ENCODE data around the gene ADAMTS12. TPM values are rescaled to one million over a fixed set of nuclear protein-coding genes. Genes with fewer than 3 reads are reported as not detected.

The ADAMTS12 gene
- total RNA-seq, 1 experiment from 2014 or later: 0.05 TPM

DNA sequence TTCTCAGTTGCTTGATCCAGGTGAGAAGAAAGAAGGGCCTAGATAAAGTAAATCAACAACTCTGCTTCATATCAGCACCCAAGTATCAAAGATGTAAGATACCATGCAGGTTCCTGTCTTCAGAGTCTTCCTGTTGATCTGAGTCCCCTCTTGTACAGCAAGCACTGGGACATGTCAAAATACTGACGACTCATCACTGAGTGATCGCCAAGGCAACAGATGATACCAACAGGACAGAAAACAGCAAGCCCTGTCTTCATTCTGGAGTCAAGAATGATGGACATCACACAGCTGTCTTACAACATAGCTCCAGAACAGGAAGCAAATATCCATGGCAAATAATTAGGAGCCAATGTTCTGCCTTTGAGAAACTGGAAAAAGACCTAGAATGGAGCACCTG is 367.3 kb downstream of the ADAMTS12 start:
- ChIA-PET POLR2A (no interaction called here), CTCF (no interaction called here), RAD21 (ENCODE audit: low non-redundant PET in 1 of 2, low total read pairs in 2 of 2, uncharacterized antibody in 2 of 2, unreplicated experiment in 2 of 2) (no interaction called here)
- Histone ChIP-seq H3K27me3 (ENCODE audit: insufficient read depth, low read length) (no peaks in the 10 kb centered on the region), H3K9ac (ENCODE audit: low read length) (no peak overlapping the region), H3K4me2 (ENCODE audit: low read length) (no peak overlapping the region), H2AFZ (ENCODE audit: low read depth, low read length, poor library complexity, severe bottlenecking) (no peak overlapping the region), H3K9me2 (ENCODE audit: insufficient read depth) (no peaks in the 10 kb centered on the region), H3K4me1 (ENCODE audit: control insufficient read depth in 1 of 2, insufficient read depth in 2 of 2, low read length in 2 of 2) (no peaks in the 10 kb centered on the region), H3K36me3 (ENCODE audit: control insufficient read depth in 1 of 2, insufficient read depth in 2 of 2, low read length in 2 of 2) (no peaks in the 10 kb centered on the region), H3K27ac (ENCODE audit: low read depth, low read length) (no peak overlapping the region), H4K20me1 (ENCODE audit: insufficient read depth) (no peaks in the 10 kb centered on the region), H3K9me3 (ENCODE audit: control insufficient read depth in 1 of 2, insufficient read depth in 1 of 2, low read depth in 1 of 2, low read length in 2 of 2) (no peaks in the 10 kb centered on the region), H3K4me3 (replicated peaks in 1 of 2; ENCODE audit: low read depth in 1 of 2, low read length in 2 of 2) (no peak overlapping the region), H3K79me2 (ENCODE audit: insufficient read depth, low read length) (no peaks in the 10 kb centered on the region)
- intact Hi-C loops (cut with micrococcal nuclease): no loop called here
- ATAC-seq (no peak), DNase-seq (ENCODE audit: low read depth, low spot score) (no peak)
- BruUV-seq (replicated peaks): no TSS peak
- TF ChIP-seq EZH2 (IDR thresholded peaks at IDR 0.05) (no peak), CEBPB (IDR thresholded peaks at IDR 0.05; ENCODE audit: low read depth) (no peak), RAD21 (IDR thresholded peaks at IDR 0.05; ENCODE audit: low read depth) (no peak), SP1 (IDR thresholded peaks at IDR 0.05; ENCODE audit: low read depth) (no peak), YY1 (IDR thresholded peaks at IDR 0.05; ENCODE audit: extremely low read depth, insufficient replicate concordance, low read depth, low read length) (no peak), ZFX (IDR thresholded peaks at IDR 0.05) (no peak)

GRCh38 chr5:33523208-33523771 is 368.5 kb downstream of the ADAMTS12 start:
- Histone ChIP-seq H3K4me2 (ENCODE audit: low read length) (no peak overlapping the region), H3K9ac (ENCODE audit: low read length) (no peak overlapping the region), H3K27me3 (ENCODE audit: insufficient read depth, low read length) (no peaks in the 10 kb centered on the region), H3K27ac (ENCODE audit: low read depth, low read length) (no peak overlapping the region), H2AFZ (ENCODE audit: low read depth, low read length, poor library complexity, severe bottlenecking) (no peak overlapping the region), H3K79me2 (ENCODE audit: insufficient read depth, low read length) (no peaks in the 10 kb centered on the region), H3K9me2 (ENCODE audit: insufficient read depth) (no peaks in the 10 kb centered on the region), H3K9me3 (ENCODE audit: control insufficient read depth in 1 of 2, insufficient read depth in 1 of 2, low read depth in 1 of 2, low read length in 2 of 2) (no peaks in the 10 kb centered on the region), H4K20me1 (ENCODE audit: insufficient read depth) (no peaks in the 10 kb centered on the region), H3K4me1 (ENCODE audit: control insufficient read depth in 1 of 2, insufficient read depth in 2 of 2, low read length in 2 of 2) (no peaks in the 10 kb centered on the region), H3K4me3 (replicated peaks in 1 of 2; ENCODE audit: low read depth in 1 of 2, low read length in 2 of 2) (no peak overlapping the region), H3K36me3 (ENCODE audit: control insufficient read depth in 1 of 2, insufficient read depth in 2 of 2, low read length in 2 of 2) (no peaks in the 10 kb centered on the region)
- DNase-seq (ENCODE audit: low read depth, low spot score) (no peak), ATAC-seq (no peak)
- RAD21 ChIA-PET (ENCODE audit: low non-redundant PET in 1 of 2, low total read pairs in 2 of 2, uncharacterized antibody in 2 of 2, unreplicated experiment in 2 of 2): no interaction called here
- POLR2A ChIA-PET: no interaction called here
- intact Hi-C loops (cut with micrococcal nuclease): no loop called here
- TF ChIP-seq SP1 (IDR thresholded peaks at IDR 0.05; ENCODE audit: low read depth) (no peak), POLR2AphosphoS5 (IDR thresholded peaks at IDR 0.05; ENCODE audit: low read depth, low read length) (no peak), REST (IDR thresholded peaks at IDR 0.05; ENCODE audit: low read depth) (no peak)
- BruUV-seq (replicated peaks): no TSS peak
- CTCF ChIA-PET: no interaction called here

All from HCT116 (cell line).